Skeletal muscle tissue (tissue), 4 donors: ENCODE results near the gene CHAD. TPM values are rescaled to one million over a fixed set of nuclear protein-coding genes. Genes with fewer than 3 reads are reported as not detected.
"Not testable (repeated sequence)": the region's sequence is repeated elsewhere in the genome, so short reads cannot be mapped to it uniquely, and the experiment has no call there.

Source experiments
- H3K27ac ChIP-seq: one replicate; pipeline ENCODE4 v1.7.0; 2013; ENCODE audit warnings: mild to moderate bottlenecking, low read depth, low read length, inconsistent platforms
- H3K27me3 ChIP-seq, 3 donors: one replicate each; pipeline ENCODE4 v1.7.0; 2013; ENCODE audit warnings: low read length in 3 of 3; ENCODE audit not compliant: control insufficient read depth in 3 of 3, insufficient read depth in 3 of 3
- H3K36me3 ChIP-seq, 3 donors: one replicate each; pipeline ENCODE4 v1.7.0; 2013; ENCODE audit warnings: low read length in 3 of 3; ENCODE audit not compliant: control insufficient read depth in 3 of 3, insufficient read depth in 3 of 3
- H3K4me1 ChIP-seq, 3 donors: one replicate each; pipeline ENCODE4 v1.7.0; 2013; ENCODE audit warnings: low read length in 3 of 3, mild to moderate bottlenecking in 3 of 3; ENCODE audit not compliant: control insufficient read depth in 3 of 3, insufficient read depth in 3 of 3
- H3K4me3 ChIP-seq, 3 donors: one replicate each; pipeline ENCODE4 v1.7.0; 2013; ENCODE audit warnings: low read length in 3 of 3
- H3K9ac ChIP-seq, 3 donors: one replicate each; pipeline ENCODE4 v1.7.0; 2013; ENCODE audit warnings: low read length in 3 of 3, mild to moderate bottlenecking in 3 of 3, moderate library complexity in 2 of 3, low read depth in 1 of 3
- H3K9me3 ChIP-seq, 3 donors: one replicate each; pipeline ENCODE4 v1.7.0; 2013; ENCODE audit warnings: low read length in 3 of 3; ENCODE audit not compliant: control insufficient read depth in 3 of 3
- total RNA-seq: library from RNA; depleted of rRNA; stranded (reverse); fragments of >200 nt; gene quantifications from one replicate; pipeline ENCODE4 v1.2.3, GENCODE V29; 2014
- donor health status: Osteomylitis.

CHAD gene
- total RNA-seq, 1 donor from 2014 or later: 1.6 TPM

- H3K9me3 ChIP-seq: no peaks in the 10 kb centered on the region
- peaks cover 20 to 28% (median 27%) of the 10 kb centered on the region in 3 donors for H3K4me1 ChIP-seq
- no peaks in the 10 kb centered on the region for H3K27me3 ChIP-seq
- H3K27ac ChIP-seq: no peak overlapping the region
- H3K4me3 ChIP-seq: no peak overlapping the region
- H3K36me3 ChIP-seq: peaks cover 0 to 2% (median 1%) of the 10 kb centered on the region in 3 donors
- H3K9ac ChIP-seq: no peak overlapping the region
Observed at GRCh38 chr17:50437409-50437808, 31.3 kb downstream of the CHAD start.

GRCh38 chr17:50432125-50432762 is 36.4 kb downstream of the CHAD start:
- Histone ChIP-seq H3K27ac (peak overlapping the region; percentile 75), H3K9me3 (no peaks in the 10 kb centered on the region), H3K4me1 (peaks cover 46 to 55% (median 49%) of the 10 kb centered on the region in 3 donors), H3K27me3 (no peaks in the 10 kb centered on the region), H3K9ac (peak overlapping the region; percentile 54 to 58 (median 57)), H3K4me3 (no peak overlapping the region), H3K36me3 (peaks cover 0 to 4% (median 1%) of the 10 kb centered on the region in 3 donors)

- no peak overlapping the region for H3K4me3 ChIP-seq
- peaks cover 0 to 4% (median 1%) of the 10 kb centered on the region in 3 donors for H3K36me3 ChIP-seq
- H3K9me3 ChIP-seq: no peaks in the 10 kb centered on the region
- H3K27ac ChIP-seq: peak overlapping the region; percentile 75
- H3K27me3 ChIP-seq: no peaks in the 10 kb centered on the region
- peaks cover 54 to 64% (median 58%) of the 10 kb centered on the region in 3 donors for H3K4me1 ChIP-seq
- H3K9ac ChIP-seq: peak overlapping the region in 1 of 3 donors; percentile 3
Observed at GRCh38 chr17:50430821-50431618, 37.7 kb downstream of the CHAD start.

GRCh38 chr17:50429793-50430192 is 38.9 kb downstream of the CHAD start:
- Histone ChIP-seq H3K4me3 (no peak overlapping the region), H3K9ac (peak overlapping the region in 2 of 3 donors; percentile 33 to 62), H3K36me3 (peaks cover 0 to 4% (median 1%) of the 10 kb centered on the region in 3 donors), H3K9me3 (no peaks in the 10 kb centered on the region), H3K27ac (peak overlapping the region; percentile 75), H3K4me1 (peaks cover 64 to 74% (median 67%) of the 10 kb centered on the region in 3 donors), H3K27me3 (no peaks in the 10 kb centered on the region)

- peaks cover 69 to 81% (median 70%) of the 10 kb centered on the region in 3 donors for H3K4me1 ChIP-seq
- H3K27ac ChIP-seq: peak overlapping the region; percentile 75
- peak overlapping the region in 2 of 3 donors; percentile 41 to 42 for H3K4me3 ChIP-seq
- peak overlapping the region in 2 of 3 donors; percentile 43 to 60 for H3K9ac ChIP-seq
- no peaks in the 10 kb centered on the region for H3K27me3 ChIP-seq
- H3K9me3 ChIP-seq: no peaks in the 10 kb centered on the region
- peaks cover 0 to 4% (median 1%) of the 10 kb centered on the region in 3 donors for H3K36me3 ChIP-seq
Observed at GRCh38 chr17:50428831-50429424, 39.8 kb downstream of the CHAD start.

- Histone ChIP-seq H3K4me1 (peaks cover 64 to 78% (median 65%) of the 10 kb centered on the region in 3 donors), H3K27ac (peak overlapping the region; percentile 72), H3K4me3 (peak overlapping the region in 1 of 3 donors; percentile 67), H3K9ac (peak overlapping the region in 1 of 3 donors; percentile 22)
- not testable (repeated sequence) for H3K9me3 ChIP-seq, H3K27me3 ChIP-seq, H3K36me3 ChIP-seq
Observed at GRCh38 chr17:50428126-50428525, 40.6 kb downstream of the CHAD start.

- no peaks in the 10 kb centered on the region for H3K27me3 ChIP-seq
- no peaks in the 10 kb centered on the region for H3K9me3 ChIP-seq
- H3K4me1 ChIP-seq: peaks cover 55 to 67% (median 59%) of the 10 kb centered on the region in 3 donors
- H3K36me3 ChIP-seq: peaks cover 0 to 3% (median 0%) of the 10 kb centered on the region in 3 donors
- peak overlapping the region; percentile 72 to 90 (median 86) for H3K9ac ChIP-seq
- peak overlapping the region; percentile 72 for H3K27ac ChIP-seq
- H3K4me3 ChIP-seq: peak overlapping the region; percentile 67 to 88 (median 83)
Observed at GRCh38 chr17:50426814-50427787, 41.6 kb downstream of the CHAD start.

GRCh38 chr17:50426472-50426782 is 42.3 kb downstream of the CHAD start:
- H3K27me3 ChIP-seq: no peaks in the 10 kb centered on the region
- H3K4me3 ChIP-seq: peak overlapping the region; percentile 67 to 88 (median 83)
- peaks cover 0 to 3% (median 0%) of the 10 kb centered on the region in 3 donors for H3K36me3 ChIP-seq
- peak overlapping the region; percentile 72 for H3K27ac ChIP-seq
- H3K9ac ChIP-seq: peak overlapping the region; percentile 72 to 90 (median 86)
- peaks cover 49 to 61% (median 52%) of the 10 kb centered on the region in 3 donors for H3K4me1 ChIP-seq
- no peaks in the 10 kb centered on the region for H3K9me3 ChIP-seq
